Right cardiac atrium (tissue), 5 donors: ENCODE results near the gene SLC12A7. TPM values are rescaled to one million over a fixed set of nuclear protein-coding genes. Genes with fewer than 3 reads are reported as not detected.

Experiments
- ATAC-seq, 2 donors: fragments of 200-7000 bp; cut with Tn5 transposase; one replicate each; pipeline versions ENCODE4 v1.8.0 to v1.9.1; 2020; ENCODE audit warnings: moderate library complexity in 2 of 2, mild to moderate bottlenecking in 1 of 2
- DNase-seq, 3 donors: peaks; one replicate each; pipeline ENCODE4 v3.0.0-alpha.2; 2020
- H3K27ac ChIP-seq: one replicate; pipeline ENCODE4 v1.5.1; 2013; ENCODE audit warnings: mild to moderate bottlenecking, low read length, control low read depth, moderate library complexity
- H3K27me3 ChIP-seq: one replicate; pipeline ENCODE4 v1.6.1; 2013; ENCODE audit not compliant: control insufficient read depth, insufficient read depth
- H3K4me1 ChIP-seq: one replicate; pipeline ENCODE4 v1.6.1; 2013; ENCODE audit warnings: low read length; ENCODE audit not compliant: control insufficient read depth, insufficient read depth
- H3K4me3 ChIP-seq: one replicate; pipeline ENCODE4 v1.5.1; 2013; ENCODE audit warnings: low read length, control low read depth
- H3K9me3 ChIP-seq: one replicate; pipeline ENCODE4 v1.6.1; 2013; ENCODE audit warnings: low read length; ENCODE audit not compliant: control insufficient read depth
- WGBS: extraction: QIAGEN DNeasy Blood & Tissue Kit; methylation state at CpG from one replicate; pipeline ENCODE4 v1.1.7; 2013; 5-methylcytosine and 5-hydroxymethylcytosine counted together
- intact Hi-C, 4 donors: fragments of 100-400 bp; cut with DNase I; formaldehyde crosslinking; loops; one replicate each; pipeline versions ENCODE4 v1.11.0 to v1.14.0; 2022 to 2023
- polyA plus RNA-seq: library from polyadenylated mRNA; stranded (reverse); fragments of 200-250 nt; gene quantifications from one replicate; pipeline ENCODE4 v1.2.3, GENCODE V29; 2013
- total RNA-seq, 4 donors: library from RNA; stranded (reverse); fragmentation: NEBNext Ultra II Directional; extraction: Animal tissue kit (Norgen Biotek cat#: 25700); gene quantifications; one replicate each; pipeline ENCODE4 v1.2.1, GENCODE V29; 2021
- donor health status: healthy with polysubstance abuse.
- donor health status: DM: no; HTN: yes; CAD: no.
- donor health status: DM: no; HTN: no; CAD: no.
- donor health status: DM: no; HTN: yes; CAD: no; lungs with severe emphysema.
- donor health status: DM: yes; HTN: yes; CAD: no.

SLC12A7 gene
- total and polyA plus RNA-seq, 5 donors = 28.5 to 80.5 (median 58.5) TPM

- Histone ChIP-seq H3K9me3 (no peaks in the 10 kb centered on the region), H3K27me3 (no peaks in the 10 kb centered on the region), H3K4me3 (no peak overlapping the region), H3K4me1 (no peaks in the 10 kb centered on the region), H3K27ac (no peak overlapping the region)
- 88% methylated on average over 15 of the region's 15 CpGs for WGBS
- ATAC-seq (no peak), DNase-seq (no peak)
- intact Hi-C loops = no loop called here
Observed at GRCh38 chr5:1041225-1042143, 70.4 kb downstream of the SLC12A7 start.

- no peak overlapping the region for H3K4me3 ChIP-seq
- ATAC-seq (no peak), DNase-seq (peak; percentile 17 to 58 (median 40))
- intact Hi-C loops = no loop called here
- WGBS = 92% methylated on average over 10 of the region's 10 CpGs
- no peaks in the 10 kb centered on the region for H3K9me3 ChIP-seq
- H3K27ac ChIP-seq = no peak overlapping the region
- no peaks in the 10 kb centered on the region for H3K4me1 ChIP-seq
- no peaks in the 10 kb centered on the region for H3K27me3 ChIP-seq
Observed at GRCh38 chr5:1040571-1040970, 71.3 kb downstream of the SLC12A7 start.

GRCh38 chr5:1039706-1040260 is 72.1 kb downstream of the SLC12A7 start:
- no peaks in the 10 kb centered on the region for H3K27me3 ChIP-seq
- ATAC-seq = no peak
- no peak overlapping the region for H3K27ac ChIP-seq
- peak; percentile 9 to 44 (median 31) for DNase-seq
- H3K9me3 ChIP-seq = no peaks in the 10 kb centered on the region
- WGBS = 94% methylated on average over 16 of the region's 18 CpGs
- intact Hi-C loops = no loop called here
- H3K4me1 ChIP-seq = no peaks in the 10 kb centered on the region
- H3K4me3 ChIP-seq = no peak overlapping the region

GRCh38 chr5:1039210-1039548 is 72.7 kb downstream of the SLC12A7 start:
- ATAC-seq (no peak), DNase-seq (peak in 1 of 3 donors; percentile 37)
- no peak overlapping the region for H3K4me3 ChIP-seq
- no peaks in the 10 kb centered on the region for H3K27me3 ChIP-seq
- intact Hi-C loops = no loop called here
- H3K4me1 ChIP-seq = no peaks in the 10 kb centered on the region
- H3K27ac ChIP-seq = no peak overlapping the region
- WGBS = 87% methylated on average over 16 of the region's 16 CpGs
- H3K9me3 ChIP-seq = no peaks in the 10 kb centered on the region

- peak in 2 of 3 donors; percentile 9 to 27 for DNase-seq
Observed at GRCh38 chr5:1038417-1039209, 73.2 kb downstream of the SLC12A7 start.

GRCh38 chr5:1037671-1038416 is 74.0 kb downstream of the SLC12A7 start:
- Histone ChIP-seq H3K27me3 (no peaks in the 10 kb centered on the region), H3K4me1 (no peaks in the 10 kb centered on the region), H3K9me3 (no peaks in the 10 kb centered on the region), H3K4me3 (no peak overlapping the region), H3K27ac (no peak overlapping the region)
- intact Hi-C loops = no loop called here
- DNase-seq (peak; percentile 12 to 53 (median 45)), ATAC-seq (no peak)
- 92% methylated on average over 43 of the region's 43 CpGs for WGBS

More at GRCh38 chr5:1038417-1039209, 73.2 kb downstream of the SLC12A7 start:
- WGBS = 84% methylated on average over 28 of the region's 28 CpGs
- Histone ChIP-seq H3K4me3 (no peak overlapping the region), H3K27ac (no peak overlapping the region), H3K9me3 (no peaks in the 10 kb centered on the region), H3K27me3 (no peaks in the 10 kb centered on the region), H3K4me1 (no peaks in the 10 kb centered on the region)
- intact Hi-C loops = no loop called here
- ATAC-seq = no peak

- Histone ChIP-seq H3K27ac (no peak overlapping the region), H3K4me1 (no peaks in the 10 kb centered on the region), H3K27me3 (no peaks in the 10 kb centered on the region), H3K9me3 (no peaks in the 10 kb centered on the region), H3K4me3 (no peak overlapping the region)
- peak; percentile 7 to 47 (median 36) for DNase-seq
- intact Hi-C loops = no loop called here
- no peak for ATAC-seq
- WGBS = 71% methylated on average over 16 of the region's 16 CpGs
Observed at GRCh38 chr5:1037123-1037670, 74.7 kb downstream of the SLC12A7 start.

- no peaks in the 10 kb centered on the region for H3K27me3 ChIP-seq
- DNase-seq = peak in 2 of 3 donors; percentile 27 to 43
- WGBS = 84% methylated on average over 22 of the region's 22 CpGs
- ATAC-seq = no peak
- no peaks in the 10 kb centered on the region for H3K4me1 ChIP-seq
- no peaks in the 10 kb centered on the region for H3K9me3 ChIP-seq
- H3K4me3 ChIP-seq = no peak overlapping the region
- H3K27ac ChIP-seq = no peak overlapping the region
- intact Hi-C loops = no loop called here
Observed at GRCh38 chr5:1036504-1037122, 75.2 kb downstream of the SLC12A7 start.

GRCh38 chr5:1035421-1036405 is 76.2 kb downstream of the SLC12A7 start:
- no peaks in the 10 kb centered on the region for H3K4me1 ChIP-seq
- no peak overlapping the region for H3K27ac ChIP-seq
- intact Hi-C loops = no loop called here
- WGBS = 93% methylated on average over 25 of the region's 25 CpGs
- DNase-seq = peak; percentile 10 to 49 (median 39)
- H3K9me3 ChIP-seq = no peaks in the 10 kb centered on the region
- ATAC-seq = peak in 1 of 2 donors; percentile 8
- H3K27me3 ChIP-seq = no peaks in the 10 kb centered on the region
- H3K4me3 ChIP-seq = no peak overlapping the region
